Measurements from ENCODE around the gene VPS37C. TPM values are rescaled to one million over a fixed set of nuclear protein-coding genes. Genes with fewer than 3 reads are reported as not detected.

VPS37C gene
- total RNA-seq, 4 donors from 2014 or later = 8.6 to 23.3 (median 20.5) TPM

- Histone ChIP-seq H3K4me1 (peaks cover 37 to 86% (median 72%) of the 10 kb centered on the region in 4 donors), H3K4me3 (no peak overlapping the region), H3K27me3 (no peaks in the 10 kb centered on the region), H3K36me3 (no peaks in the 10 kb centered on the region), H3K27ac (peak overlapping the region in 1 of 4 donors; percentile 11), H3K9me3 (no peaks in the 10 kb centered on the region)
- WGBS, 2 donors (ENCODE audit: low coverage in 1 of 2) = 97% methylated on average over 1 of the region's 1 CpG; no CpG with 5 or more reads in 1 of the 2 donors
- no peak for TF ChIP-seq POLR2A (IDR thresholded peaks at IDR 0.05)
- in situ Hi-C loops (cut with MboI; ENCODE audit: low pct_ligation_motif_present in 1 of 4, low pct_unique_long_range_greater_than_20kb in 1 of 4, low sequenced_read_pairs in 3 of 4) = no loop called here
- DNase-seq = no peak
- intact Hi-C loops (cut with DNase I; ENCODE audit: low total_unique reads) = no loop called here
These were observed 5.9 kb downstream of the VPS37C start for GRCh38 chr11:61155312-61155711.

- WGBS, 2 donors (ENCODE audit: low coverage in 1 of 2) = 75 to 98% methylated on average over 1 to 4 of the region's 4 CpGs
- Histone ChIP-seq H3K4me1 (peaks cover 45 to 86% (median 73%) of the 10 kb centered on the region in 4 donors), H3K36me3 (no peaks in the 10 kb centered on the region), H3K27ac (peak overlapping the region in 2 of 4 donors; percentile 73 to 80), H3K4me3 (no peak overlapping the region), H3K27me3 (no peaks in the 10 kb centered on the region), H3K9me3 (no peaks in the 10 kb centered on the region)
- TF ChIP-seq EP300 (IDR thresholded peaks at IDR 0.05; ENCODE audit: low read depth) = no peak
- no peak for TF ChIP-seq POLR2AphosphoS5 (IDR thresholded peaks at IDR 0.05)
- no peak for TF ChIP-seq CTCF (IDR thresholded peaks at IDR 0.05)
- no peak for TF ChIP-seq POLR2A (IDR thresholded peaks at IDR 0.05)
- DNase-seq = no peak
- intact Hi-C loops (cut with DNase I; ENCODE audit: low total_unique reads) (loop anchor here (1.0 kb wide), 1 partner anchor 24 kb away; no protein-coding TSS in a partner anchor), in situ Hi-C loops (cut with MboI; ENCODE audit: low pct_ligation_motif_present in 1 of 4, low pct_unique_long_range_greater_than_20kb in 1 of 4, low sequenced_read_pairs in 3 of 4) (no loop called here)
These were observed 6.7 kb downstream of the VPS37C start for GRCh38 chr11:61154528-61154927.

GRCh38 chr11:61153593-61154095 is 7.6 kb downstream of the VPS37C start:
- Histone ChIP-seq H3K9me3 (no peaks in the 10 kb centered on the region), H3K36me3 (no peaks in the 10 kb centered on the region), H3K4me1 (peaks cover 45 to 83% (median 70%) of the 10 kb centered on the region in 4 donors), H3K27ac (peak overlapping the region; percentile 73 to 82 (median 77)), H3K4me3 (no peak overlapping the region), H3K27me3 (no peaks in the 10 kb centered on the region)
- in situ Hi-C loops (cut with MboI; ENCODE audit: low pct_ligation_motif_present in 1 of 4, low pct_unique_long_range_greater_than_20kb in 1 of 4, low sequenced_read_pairs in 3 of 4) = no loop called here
- intact Hi-C loops (cut with DNase I; ENCODE audit: low total_unique reads) = loop anchor here (1.0 kb wide), 1 partner anchor 25 kb away; no protein-coding TSS in a partner anchor
- no peak for TF ChIP-seq POLR2A (IDR thresholded peaks at IDR 0.05)
- TF ChIP-seq EP300 (IDR thresholded peaks at IDR 0.05; ENCODE audit: low read depth) = no peak
- TF ChIP-seq POLR2AphosphoS5 (IDR thresholded peaks at IDR 0.05) = no peak
- no peak for DNase-seq
- 69% methylated on average over 2 of the region's 2 CpGs; no CpG with 5 or more reads in 1 of the 2 donors for WGBS, 2 donors (ENCODE audit: low coverage in 1 of 2)

GRCh38 chr11:61152816-61153592 is 8.2 kb downstream of the VPS37C start:
- no peak for DNase-seq

More at GRCh38 chr11:61152816-61153592, 8.2 kb downstream of the VPS37C start:
- Histone ChIP-seq H3K36me3 (no peaks in the 10 kb centered on the region), H3K27me3 (no peaks in the 10 kb centered on the region), H3K4me1 (peaks cover 45 to 83% (median 65%) of the 10 kb centered on the region in 4 donors), H3K27ac (peak overlapping the region; percentile 73 to 82 (median 77)), H3K4me3 (no peak overlapping the region), H3K9me3 (no peaks in the 10 kb centered on the region)
- in situ Hi-C loops (cut with MboI; ENCODE audit: low pct_ligation_motif_present in 1 of 4, low pct_unique_long_range_greater_than_20kb in 1 of 4, low sequenced_read_pairs in 3 of 4) (no loop called here), intact Hi-C loops (cut with DNase I; ENCODE audit: low total_unique reads) (no loop called here)
- WGBS, 2 donors (ENCODE audit: low coverage in 1 of 2) = 66 to 88% methylated on average over 3 to 9 of the region's 9 CpGs
- TF ChIP-seq POLR2AphosphoS5 (IDR thresholded peaks at IDR 0.05) (no peak), CTCF (IDR thresholded peaks at IDR 0.05) (no peak), EP300 (IDR thresholded peaks at IDR 0.05; ENCODE audit: low read depth) (no peak), POLR2A (IDR thresholded peaks at IDR 0.05) (no peak)

Data from transverse colon (tissue), 4 donors.